Ureter (tissue), 1 donor: Measurements from ENCODE around the gene RASA3. TPM values are rescaled to one million over a fixed set of nuclear protein-coding genes. Genes with fewer than 3 reads are reported as not detected.
"Not testable (repeated sequence)": the region's sequence is repeated elsewhere in the genome, so short reads cannot be mapped to it uniquely, and the experiment has no call there.

Experiments
- DNase-seq: peaks from one replicate; pipeline ENCODE4 v3.0.0-alpha.2; 2020; ENCODE audit warnings: low spot score
- total RNA-seq: library from RNA; stranded (reverse); gene quantifications from one replicate; pipeline ENCODE4 v1.2.4, GENCODE V29; 2023
- donor health status: DM: yes; HTN: yes; CAD: no.

RASA3 gene
- total RNA-seq, 1 donor from 2014 or later: 22.4 TPM

- DNase-seq: no peak
Observed at GRCh38 chr13:114021464-114022308, 110.7 kb downstream of the RASA3 start.

DNA sequence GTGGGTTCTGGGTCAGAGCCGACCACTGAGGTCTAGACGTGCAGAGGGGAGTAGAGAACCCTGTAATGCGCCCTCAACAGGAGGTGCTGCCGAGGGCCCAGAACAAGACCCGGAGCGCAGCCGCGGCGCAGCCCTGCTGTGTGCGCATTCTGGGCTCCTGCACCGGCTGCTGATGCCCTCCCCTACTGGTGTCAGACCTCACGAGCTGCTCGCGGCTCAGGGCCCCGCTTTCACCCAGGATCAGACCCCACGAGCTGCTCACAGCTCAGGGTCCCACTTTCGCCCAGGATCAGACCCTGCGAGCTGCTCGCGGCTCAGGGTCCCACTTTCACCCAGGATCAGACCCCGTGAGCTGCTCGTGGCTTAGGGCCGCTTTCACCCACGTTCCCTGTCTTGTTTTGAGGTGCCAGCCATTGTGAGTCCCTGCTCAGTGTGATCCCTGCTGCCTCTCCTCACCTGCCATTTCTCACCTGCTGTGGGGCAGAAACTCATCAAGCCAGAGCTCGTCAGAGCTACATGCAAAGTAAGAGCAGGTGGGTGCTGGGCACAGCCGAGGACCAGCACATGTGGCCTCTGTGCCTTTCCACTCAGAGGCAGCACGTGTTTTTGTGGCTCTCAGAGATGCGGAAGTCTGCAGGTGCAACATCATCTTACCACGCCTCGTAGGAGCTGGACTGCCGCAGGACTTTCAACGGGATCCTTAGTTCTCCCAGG is 111.5 kb downstream of the RASA3 start:
- DNase-seq: no peak

- DNase-seq: not testable (repeated sequence)
Observed at GRCh38 chr13:114020134-114020533, 112.3 kb downstream of the RASA3 start.

GRCh38 chr13:114019367-114019766 is 113.1 kb downstream of the RASA3 start:
- no peak for DNase-seq

DNA sequence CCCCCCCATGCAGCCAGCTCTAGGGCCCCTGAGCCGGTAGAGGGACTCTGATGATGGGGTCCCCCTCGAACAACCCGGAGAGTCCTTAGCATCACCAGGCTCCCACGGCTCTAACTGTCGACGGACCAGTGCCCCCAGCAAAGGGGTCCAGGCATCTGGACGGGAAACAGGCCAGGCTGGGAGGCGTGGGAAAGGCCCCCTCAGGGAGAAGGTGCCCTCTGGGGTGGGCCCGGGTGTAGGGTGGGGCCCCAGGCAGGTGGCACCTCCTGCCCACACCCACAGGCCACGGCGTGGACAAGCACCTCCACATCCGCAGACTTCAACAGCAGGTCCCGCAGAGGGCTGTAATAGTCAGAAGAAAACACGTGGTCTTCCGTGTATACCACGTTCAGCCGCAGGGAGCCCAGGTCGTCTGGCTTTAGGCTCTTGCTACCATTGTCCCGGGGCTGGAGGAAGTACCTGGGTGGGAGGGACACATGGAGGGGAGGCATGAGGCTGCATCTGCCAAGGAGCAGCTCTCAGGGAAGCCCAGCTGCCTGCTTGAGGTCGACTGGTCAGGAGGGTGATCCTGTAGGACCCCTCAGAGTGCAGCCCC is 113.9 kb downstream of the RASA3 start:
- no peak for DNase-seq

DNA sequence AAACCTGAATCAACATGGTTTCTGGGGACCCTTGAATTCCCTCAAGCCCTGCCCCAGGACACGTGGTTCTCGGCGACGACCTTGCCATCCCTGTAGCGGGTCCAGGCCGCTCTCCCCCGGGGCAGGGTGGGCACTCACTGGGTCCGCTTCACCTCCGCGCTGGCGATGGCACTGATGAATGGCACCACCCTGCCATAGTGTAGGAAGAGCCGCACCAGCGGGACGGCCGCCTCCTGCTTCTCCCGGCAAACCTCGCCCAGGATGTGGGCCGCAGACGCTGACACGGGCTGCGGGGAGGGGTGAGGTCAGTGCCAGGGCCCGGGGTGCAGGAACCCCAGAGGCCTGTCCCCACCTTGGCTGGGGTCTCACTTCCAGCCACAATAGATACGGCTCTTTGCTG is 114.5 kb downstream of the RASA3 start:
- no peak for DNase-seq

DNA sequence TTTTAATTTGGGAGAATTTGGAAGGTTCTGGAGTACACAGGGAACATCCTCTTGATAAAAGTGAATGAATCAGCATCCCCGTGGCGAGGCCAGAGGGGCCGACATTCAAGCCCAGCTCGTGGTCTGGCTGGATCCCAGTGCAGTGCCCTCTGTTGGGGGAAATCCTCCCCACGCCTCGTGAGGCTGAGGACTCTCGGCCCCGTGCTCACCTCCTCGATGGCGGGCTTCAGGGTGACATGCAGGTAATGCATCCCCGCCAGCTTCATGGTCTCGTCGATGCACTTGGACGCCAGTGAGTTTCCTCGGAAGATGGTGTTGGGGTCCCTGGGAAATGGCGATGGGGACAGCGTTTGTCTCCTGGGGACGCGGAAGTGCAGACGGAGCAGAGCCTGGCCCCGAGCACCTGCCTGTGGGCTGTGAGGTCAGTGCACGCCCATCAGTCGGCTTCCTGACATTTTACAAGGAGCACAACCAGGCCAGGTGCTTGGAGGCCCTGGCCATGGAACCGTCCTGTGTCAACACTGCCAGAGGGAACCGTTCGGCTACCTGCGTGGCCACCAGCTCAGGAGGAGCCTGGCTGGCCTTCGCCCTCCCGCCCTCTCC is 115.3 kb downstream of the RASA3 start:
- no peak for DNase-seq

- DNase-seq: no peak
Observed at GRCh38 chr13:114016321-114017027, 115.9 kb downstream of the RASA3 start.

DNA sequence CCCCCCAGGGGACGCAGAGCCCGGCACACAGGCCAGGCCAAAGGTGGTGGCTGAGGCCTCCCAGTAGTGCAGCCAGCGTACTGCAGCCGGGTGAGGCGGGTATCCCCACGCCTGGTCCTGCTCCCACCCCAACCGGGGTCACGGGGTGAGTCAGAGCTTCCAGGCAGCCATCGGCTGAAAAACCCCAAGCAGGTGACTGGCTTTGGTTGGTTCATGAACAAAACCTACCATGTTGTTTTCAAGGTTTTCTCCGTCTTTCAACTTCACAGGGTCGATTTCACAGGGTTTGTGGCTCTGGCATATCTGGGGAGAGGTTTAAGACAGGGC is 116.5 kb downstream of the RASA3 start:
- no peak for DNase-seq

DNA sequence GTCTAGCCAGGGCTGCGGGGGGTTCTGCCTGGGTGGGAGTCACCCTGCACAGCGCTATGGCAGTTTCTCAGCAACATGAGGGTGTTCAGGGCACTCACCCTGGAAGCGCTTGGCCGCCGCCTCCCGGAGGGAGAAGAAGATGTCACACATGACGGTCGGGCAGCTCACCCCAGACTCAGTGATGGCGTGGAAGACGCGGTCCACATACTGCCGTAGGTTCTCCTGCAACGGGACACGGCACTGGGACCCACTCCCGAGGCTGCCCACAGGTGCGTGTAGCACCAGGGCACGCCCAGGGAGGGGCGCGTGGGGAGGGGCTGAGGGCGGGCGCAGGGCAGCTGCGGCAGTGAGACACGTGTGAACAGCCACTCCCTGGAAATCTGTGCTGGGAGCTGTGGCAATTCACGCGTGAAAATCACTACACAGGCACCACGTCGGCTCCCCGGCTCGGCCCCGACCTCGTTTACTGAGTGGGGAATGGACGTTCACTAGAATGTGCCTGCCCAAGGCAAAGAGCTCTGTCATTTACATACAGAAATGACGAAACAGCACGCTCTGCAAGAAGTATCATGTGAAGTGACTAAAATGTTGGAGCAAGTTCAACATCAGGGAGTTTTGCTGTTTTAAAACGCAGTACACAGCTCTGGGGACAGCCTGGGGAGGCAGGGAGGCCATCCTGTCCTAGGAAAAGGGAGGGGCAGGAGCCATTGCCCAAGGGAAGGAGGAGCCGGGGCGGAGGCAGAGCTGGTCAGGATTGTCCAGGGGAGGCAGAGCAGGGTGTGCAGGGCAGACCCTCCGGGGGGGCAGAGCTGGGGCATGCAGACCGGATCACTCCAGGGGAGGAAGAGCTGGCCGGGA is 117.1 kb downstream of the RASA3 start:
- DNase-seq: no peak

DNA sequence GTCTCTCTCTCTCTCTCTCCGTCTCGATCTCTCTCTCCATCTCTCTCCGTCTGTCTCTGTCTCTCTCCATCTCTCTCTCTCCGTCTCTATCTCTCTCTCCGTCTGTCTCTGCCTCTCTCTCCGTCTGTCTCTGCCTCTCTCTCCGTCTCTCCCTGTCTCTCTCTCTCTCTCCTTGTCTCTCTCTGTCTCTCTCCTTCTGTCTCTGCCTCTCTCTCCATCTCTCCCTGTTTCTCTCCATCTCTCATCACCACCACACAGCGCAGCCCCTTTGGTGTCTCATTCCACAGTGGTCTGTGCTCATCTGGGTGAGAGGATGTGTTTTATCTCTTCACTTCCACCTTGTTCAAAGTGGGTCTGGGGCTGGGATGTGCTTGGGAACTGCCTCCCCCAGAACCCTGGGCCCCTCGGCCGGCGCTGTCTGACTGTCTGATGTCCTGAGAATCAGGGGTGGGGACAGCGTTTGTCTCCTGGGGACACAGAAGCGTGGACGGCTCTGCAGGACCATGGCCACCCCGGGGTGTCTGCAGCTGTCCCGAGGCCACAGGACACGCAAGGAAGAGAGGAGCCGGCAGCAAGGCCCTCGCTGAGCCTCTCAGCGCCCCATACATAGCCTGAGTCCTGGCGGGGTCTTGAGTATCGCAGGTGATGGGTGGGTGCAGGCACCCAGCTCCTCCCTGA is 118.3 kb downstream of the RASA3 start:
- DNase-seq: no peak

DNA sequence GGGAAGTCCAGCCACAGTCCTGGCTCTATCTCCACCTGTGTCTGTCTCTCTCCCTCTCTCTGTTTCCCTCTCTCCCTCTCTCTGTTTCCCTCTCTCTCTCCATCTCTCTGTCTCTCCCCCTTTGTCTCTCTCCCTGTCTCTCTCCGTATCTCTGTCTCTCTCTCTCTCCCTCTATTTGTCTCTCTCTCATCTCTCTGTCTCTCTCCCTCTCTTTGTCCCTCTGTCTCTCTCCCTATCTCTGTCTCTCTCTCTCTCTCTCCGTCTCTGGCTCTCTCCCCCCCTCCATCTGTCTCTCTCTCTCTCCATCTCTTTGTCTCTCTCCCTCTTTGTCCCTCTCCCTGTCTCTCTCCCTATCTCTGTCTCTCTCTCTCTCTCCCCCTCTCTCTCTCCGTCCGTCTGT is 119.1 kb downstream of the RASA3 start:
- no peak for DNase-seq

GRCh38 chr13:114012921-114013320 is 119.5 kb downstream of the RASA3 start:
- DNase-seq: no peak

DNA sequence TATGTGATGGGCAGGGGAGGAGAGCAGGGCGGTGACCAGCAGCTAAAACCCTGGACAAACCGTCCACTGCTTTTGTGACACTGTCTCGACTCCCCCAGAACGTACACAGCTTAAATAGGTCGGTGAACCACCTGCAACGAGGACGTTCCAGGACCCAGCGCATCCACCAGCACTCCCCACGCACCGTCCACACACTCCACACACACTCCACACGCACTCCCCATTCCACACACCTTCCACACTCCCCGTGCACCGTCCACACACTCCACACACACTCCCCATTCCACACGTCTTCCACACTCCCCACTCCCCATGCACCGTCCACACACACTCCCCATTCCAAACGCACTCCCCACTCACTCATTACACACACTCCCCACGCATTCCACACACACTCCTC is 120.3 kb downstream of the RASA3 start:
- DNase-seq: no peak

- DNase-seq: no peak
Observed at GRCh38 chr13:114011226-114011625, 121.2 kb downstream of the RASA3 start.

DNA sequence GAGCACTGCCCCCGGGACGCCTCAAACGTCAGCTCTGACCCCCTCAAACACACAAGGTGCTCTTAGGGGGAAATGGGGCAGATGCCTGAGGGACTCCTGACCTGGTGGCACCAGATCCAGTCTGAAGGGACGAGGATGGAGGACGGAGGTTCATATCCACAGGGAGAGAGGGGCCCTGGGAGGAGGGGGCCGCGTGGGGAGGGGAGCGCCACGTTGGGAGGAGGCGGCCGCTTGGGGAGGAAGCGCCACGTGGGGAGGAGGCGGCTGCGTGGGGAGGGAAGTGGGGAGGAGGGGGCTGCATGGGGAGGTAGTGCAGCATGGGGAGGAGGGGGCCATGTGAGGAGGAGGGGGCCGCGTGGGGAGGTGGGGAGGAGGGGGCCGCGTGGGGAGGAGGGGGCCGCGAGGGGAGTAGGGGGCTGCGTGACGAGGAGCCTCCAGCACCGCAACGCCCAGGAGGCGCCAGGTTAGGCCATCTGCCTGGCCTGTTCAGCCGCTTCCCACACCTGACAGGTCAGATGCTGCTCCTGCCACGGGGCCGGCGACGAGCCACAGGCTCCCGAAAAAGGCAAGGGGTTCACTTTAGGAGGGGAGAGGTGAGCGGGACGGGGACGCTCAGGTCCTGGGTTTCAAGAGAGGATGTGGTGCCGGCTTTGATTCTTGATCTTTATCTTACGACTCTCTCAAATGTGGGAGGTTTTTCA is 121.9 kb downstream of the RASA3 start:
- DNase-seq: no peak

DNA sequence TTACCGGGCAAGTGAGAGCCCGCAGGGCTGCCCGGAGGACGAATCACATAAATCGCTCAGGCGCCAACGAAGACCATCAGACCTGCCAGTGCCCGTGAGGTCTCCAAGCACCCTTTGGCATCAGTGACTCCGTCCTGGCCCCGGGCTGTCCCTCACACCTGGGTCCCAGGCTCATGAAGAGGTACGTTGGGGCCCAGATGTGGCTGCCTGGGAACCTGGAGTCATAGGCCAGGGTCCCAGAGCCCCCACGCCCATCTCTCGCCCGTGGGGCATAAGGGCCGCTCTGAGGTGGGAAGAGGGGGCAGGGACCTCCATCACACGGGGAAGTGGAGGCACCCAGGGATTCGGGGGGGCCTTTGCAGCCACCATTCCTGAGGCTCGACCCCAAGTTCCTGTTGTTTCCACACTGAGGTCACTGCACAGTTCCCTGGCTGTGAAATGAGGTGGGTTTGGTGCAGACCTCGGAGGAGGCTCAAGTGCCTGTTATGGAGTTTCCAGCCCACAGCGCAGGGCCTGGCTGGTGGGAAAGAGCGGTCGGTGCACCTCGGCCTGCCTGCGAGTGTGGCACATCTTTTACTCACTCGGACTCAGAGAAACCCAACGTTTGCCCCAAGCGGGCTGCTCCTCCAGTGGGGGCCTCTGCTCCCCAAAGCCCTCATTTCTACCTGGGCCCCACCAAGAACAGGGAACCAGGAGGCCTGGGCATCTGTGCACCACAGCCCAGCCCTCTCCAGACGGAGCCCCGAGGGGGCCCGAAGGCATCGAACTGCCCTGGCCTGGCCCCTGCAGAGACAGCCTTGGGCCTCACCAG is 122.6 kb downstream of the RASA3 start:
- no peak for DNase-seq

GRCh38 chr13:114008964-114009589 is 123.3 kb downstream of the RASA3 start:
- no peak for DNase-seq
